ENCODE data around the gene PHLDA1.
A peak's percentile ranks its signal among the peaks of the same experiment; 100 is the strongest.

The PHLDA1 gene

DNA sequence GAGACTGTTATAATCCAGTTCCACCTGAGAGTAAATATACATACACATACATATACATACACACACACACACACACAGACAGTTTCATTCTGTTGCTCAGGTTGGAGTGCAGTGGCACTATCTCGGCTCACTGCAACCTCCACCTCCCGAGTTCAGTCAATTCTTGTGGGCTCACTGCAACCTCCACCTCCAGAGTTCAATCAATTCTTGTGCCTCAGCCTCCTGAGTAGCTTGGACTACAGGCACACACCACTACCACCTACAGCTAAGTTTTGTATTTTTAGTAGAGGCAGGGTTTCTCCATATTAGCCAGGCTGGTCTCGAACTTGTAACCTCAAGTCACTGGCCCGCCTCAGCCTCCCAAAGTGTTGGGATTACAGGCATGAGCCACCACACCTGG lies 8.9 kb upstream of the PHLDA1 start:
- no peak for DNase-seq (ENCODE audit: extremely low read depth, low read depth)
- TF ChIP-seq, protein P1, sequence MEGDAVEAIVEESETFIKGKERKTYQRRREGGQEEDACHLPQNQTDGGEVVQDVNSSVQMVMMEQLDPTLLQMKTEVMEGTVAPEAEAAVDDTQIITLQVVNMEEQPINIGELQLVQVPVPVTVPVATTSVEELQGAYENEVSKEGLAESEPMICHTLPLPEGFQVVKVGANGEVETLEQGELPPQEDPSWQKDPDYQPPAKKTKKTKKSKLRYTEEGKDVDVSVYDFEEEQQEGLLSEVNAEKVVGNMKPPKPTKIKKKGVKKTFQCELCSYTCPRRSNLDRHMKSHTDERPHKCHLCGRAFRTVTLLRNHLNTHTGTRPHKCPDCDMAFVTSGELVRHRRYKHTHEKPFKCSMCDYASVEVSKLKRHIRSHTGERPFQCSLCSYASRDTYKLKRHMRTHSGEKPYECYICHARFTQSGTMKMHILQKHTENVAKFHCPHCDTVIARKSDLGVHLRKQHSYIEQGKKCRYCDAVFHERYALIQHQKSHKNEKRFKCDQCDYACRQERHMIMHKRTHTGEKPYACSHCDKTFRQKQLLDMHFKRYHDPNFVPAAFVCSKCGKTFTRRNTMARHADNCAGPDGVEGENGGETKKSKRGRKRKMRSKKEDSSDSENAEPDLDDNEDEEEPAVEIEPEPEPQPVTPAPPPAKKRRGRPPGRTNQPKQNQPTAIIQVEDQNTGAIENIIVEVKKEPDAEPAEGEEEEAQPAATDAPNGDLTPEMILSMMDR (IDR thresholded peaks at IDR 0.05; ENCODE audit: low read depth, low read length): no peak

DNA sequence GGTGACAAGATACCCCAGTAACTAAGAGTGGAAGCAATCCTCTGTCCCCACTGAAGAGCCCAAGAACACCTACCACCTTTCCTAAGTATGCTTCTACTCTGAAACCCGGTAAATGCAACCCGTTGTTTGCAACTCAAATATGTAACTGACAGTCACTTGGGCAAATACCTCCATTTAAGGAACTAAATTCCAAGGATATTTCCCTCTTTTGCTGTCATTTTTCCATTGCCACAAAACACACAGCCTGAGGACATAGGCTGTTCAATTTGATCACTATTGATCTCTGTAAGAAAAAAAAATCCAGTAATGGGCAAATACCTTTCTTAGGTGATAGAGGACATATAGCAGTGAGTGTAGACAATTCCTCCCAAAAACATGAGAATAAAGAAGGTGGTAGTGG lies 6.6 kb upstream of the PHLDA1 start:
- TF ChIP-seq, protein P1 (IDR thresholded peaks at IDR 0.05; ENCODE audit: low read depth, low read length): no peak
- DNase-seq (ENCODE audit: extremely low read depth, low read depth): no peak

DNA sequence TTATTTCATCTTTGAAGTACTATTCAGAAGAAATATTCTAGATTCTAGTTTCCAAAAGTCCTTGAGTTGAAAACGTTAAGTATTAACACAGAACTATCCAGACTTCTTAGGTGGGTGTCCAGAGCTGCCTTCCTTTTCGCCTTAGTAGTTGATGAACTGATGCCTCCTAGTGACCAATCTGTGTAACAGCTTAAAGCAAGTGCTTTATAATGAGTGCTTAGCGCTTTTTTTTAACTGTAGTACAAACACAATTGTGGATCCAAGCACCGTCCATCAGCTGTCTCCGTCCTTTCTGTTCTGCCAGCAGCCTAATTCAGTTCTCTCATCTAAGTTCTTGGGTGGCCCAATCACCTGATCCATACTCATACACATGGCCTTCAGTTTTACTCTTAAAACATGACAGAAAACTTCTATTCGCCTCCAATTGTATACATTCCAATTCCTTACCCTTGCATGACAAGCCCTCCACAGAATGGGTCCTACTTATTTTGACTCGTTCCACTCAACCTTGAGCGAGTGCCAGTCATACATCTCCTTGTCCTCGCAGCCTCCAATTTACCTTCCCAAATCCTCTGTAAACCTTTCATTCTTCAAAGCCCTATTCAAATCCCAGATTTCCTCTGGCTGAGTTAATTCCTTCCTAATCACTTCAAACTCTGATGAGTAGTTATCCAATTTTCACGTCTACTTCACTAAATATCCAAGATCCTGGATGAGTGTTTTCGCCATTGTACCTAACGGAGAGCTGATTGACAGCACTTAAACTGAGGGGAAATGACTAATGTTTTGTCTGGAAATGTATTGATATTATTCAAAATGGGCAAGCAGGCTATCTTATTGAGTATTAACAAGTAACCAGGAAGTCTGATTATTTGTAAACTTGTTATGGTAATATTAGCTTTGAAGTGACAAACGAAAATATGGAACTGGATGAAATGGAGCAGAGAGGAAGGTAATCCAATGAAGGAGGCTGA lies 5.8 kb upstream of the PHLDA1 start:
- DNase-seq (ENCODE audit: extremely low read depth, low read depth): peak; percentile 65
- TF ChIP-seq, protein P1 (IDR thresholded peaks at IDR 0.05; ENCODE audit: low read depth, low read length): peak; percentile 78

DNA sequence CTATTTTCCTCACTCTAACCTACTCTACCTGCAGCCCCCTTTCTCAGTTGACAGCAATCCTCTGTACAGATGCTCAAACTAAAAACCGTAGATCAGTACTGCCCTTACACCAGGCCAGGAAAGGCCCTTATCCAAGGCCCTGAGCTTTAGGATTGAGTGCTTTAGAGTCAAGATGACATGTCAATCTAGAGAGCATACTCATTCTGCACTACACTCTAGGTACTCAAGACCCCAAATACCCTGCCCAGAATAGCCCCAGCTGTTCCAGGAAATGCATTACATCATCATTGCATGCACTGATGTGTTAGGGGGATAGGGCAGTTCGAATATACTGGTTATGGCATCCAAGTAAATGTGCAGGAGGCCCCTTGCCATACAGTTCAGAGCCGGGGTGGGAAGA lies 3.5 kb upstream of the PHLDA1 start:
- TF ChIP-seq, protein P1 (IDR thresholded peaks at IDR 0.05; ENCODE audit: low read depth, low read length): no peak
- no peak for DNase-seq (ENCODE audit: extremely low read depth, low read depth)

DNA sequence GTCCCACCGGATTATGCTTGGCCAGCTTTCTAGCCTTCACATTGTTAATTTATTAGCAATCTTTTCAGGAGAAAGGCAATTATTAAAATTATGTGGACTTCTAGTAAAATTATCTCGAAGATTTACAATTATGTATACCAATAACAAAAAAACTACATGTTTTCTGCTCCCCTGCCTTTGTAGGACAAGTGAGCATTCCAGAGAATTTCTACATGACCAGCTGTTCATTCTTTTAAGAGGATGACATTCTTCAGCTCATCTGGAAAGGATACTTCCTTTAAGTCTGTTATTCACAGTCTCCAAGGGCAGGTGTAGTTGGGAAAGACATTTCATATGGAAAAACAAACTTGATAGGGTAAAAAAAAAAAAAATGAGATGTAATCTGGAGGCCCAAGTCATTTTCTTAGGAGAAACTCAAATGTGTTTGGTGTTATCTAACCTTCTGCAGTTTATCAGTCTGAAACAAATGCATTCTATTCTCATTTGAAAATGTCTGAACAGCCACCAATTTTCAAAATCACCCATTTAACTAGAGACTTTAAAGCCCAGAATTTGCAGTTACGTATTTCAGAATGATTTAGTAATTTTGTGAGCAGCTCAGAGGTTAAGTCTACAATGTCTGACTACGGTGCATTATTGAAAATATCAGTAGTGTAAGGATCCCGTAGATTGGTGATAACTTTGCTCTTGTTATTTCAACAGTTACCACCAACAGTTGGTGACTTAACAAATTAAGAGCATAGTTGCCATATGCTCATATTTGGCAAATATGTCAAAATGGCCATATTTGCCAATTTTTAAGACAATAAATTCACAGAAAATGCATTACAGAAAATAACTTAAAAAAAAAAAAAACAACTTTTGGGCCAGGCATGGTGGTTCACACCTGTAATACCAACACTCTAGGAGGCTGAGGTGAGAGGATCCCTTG lies 1.8 kb upstream of the PHLDA1 start:
- DNase-seq (ENCODE audit: extremely low read depth, low read depth): no peak
- TF ChIP-seq, protein P1 (IDR thresholded peaks at IDR 0.05; ENCODE audit: low read depth, low read length): no peak

DNA sequence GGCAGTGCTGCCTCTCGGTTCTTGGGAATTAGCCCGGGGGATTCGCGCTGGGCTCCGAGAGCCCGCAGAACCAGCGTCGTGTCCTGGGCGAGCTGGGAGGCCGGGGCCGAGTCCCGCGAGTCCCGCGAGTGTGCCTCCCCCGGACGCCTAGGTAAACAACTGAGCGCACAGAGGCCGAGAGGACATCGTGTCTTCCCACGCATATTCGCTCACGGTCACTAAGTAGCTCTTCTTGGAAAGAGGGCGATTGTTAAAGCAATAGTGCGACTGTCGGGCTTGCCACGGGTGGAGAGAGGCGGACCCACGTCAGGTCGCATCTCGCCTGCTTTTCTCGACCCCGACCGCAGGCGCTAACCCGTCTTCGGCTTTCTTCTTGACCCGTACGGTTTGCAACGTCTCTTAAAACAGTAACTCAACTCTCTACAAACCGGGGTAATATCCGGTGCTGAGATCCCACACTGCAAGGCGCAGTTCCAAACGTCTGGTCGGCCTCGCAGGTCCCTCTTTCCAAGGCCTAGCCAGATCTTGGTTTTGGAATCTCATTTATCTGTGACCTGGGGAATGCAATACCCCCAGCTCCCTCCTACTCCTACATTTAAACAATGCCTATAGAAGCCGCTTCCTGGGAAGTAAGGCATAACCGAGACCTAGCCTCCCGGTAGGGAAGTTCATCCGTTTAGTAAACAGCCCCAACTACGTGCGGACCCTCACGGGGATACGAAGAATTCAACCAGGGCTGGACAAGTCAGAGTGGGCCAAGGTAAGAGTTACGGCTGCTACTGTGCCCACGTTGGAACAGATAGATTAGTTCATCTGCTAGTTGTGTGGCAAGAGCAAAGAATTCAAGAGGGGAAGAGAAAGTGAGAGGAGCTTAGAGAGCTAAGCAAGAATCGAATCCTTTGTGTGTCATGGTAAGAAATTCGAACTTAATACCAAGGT lies 736 bp upstream of the PHLDA1 start:
- TF ChIP-seq, protein P1 (IDR thresholded peaks at IDR 0.05; ENCODE audit: low read depth, low read length): no peak
- DNase-seq (ENCODE audit: extremely low read depth, low read depth): no peak

Measured in AG09319 (cell line).